ENCODE measurements around the gene MYCBP2. TPM values are rescaled to one million over a fixed set of nuclear protein-coding genes. Genes with fewer than 3 reads are reported as not detected.

The MYCBP2 gene
- total RNA-seq, 4 donors from 2014 or later: 115 to 165 (median 131) TPM

DNA sequence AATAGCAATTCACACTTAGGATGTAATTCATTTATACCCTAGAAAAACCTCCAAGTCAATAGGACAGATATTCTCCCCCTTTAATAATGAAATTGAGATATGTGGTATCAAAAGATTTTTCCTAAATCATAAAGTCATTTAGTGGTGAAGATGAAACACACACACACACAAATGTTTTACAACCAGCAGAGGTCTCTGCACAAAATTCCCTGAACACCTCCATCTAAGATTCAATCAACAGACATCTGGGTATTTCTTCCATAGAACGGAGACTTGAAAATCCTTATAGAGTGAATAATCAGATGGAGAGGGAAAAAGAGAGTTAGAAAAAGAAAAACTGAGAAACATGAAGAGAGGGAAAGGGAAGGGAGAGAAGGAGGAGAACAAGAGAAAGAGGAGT lies 52.8 kb downstream of the MYCBP2 start:
- intact Hi-C loops (cut with DNase I): no loop called here
- peaks cover 2 to 15% of the 10 kb centered on the region in 2 donors for H3K36me3 ChIP-seq

DNA sequence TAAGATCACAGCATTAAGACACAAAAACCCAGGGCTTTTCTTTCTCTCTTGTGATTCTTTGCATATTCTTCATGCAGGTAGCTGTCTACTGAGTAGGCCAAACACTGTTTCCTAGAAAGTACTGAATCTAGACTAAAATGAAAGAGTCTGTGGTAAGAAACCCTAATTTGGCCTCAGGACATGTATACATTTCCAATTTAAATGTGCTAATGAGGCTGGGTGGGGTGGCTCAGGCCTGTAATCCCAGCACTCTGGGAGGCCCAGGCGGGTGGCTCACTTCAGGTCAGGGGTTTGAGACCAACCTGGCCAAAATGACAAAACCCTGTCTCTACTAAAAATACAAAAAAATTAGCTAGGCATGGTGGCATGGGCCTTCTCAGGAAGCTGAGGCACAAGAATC lies 57.8 kb downstream of the MYCBP2 start:
- H3K36me3 ChIP-seq: peaks cover 6 to 15% of the 10 kb centered on the region in 2 donors

More for the DNA sequence above, 52.8 kb downstream of the MYCBP2 start:
- Histone ChIP-seq H3K4me3 (replicated peaks in 1 of 3) (no peak overlapping the region), H3K27ac (no peak overlapping the region), H3K27me3 (no peaks in the 10 kb centered on the region), H3K4me1 (no peaks in the 10 kb centered on the region), H3K9me3 (no peaks in the 10 kb centered on the region)
- WGBS, 2 donors: 94 to 95% methylated on average over 1 of the region's 1 CpG
- TF ChIP-seq, protein P1, sequence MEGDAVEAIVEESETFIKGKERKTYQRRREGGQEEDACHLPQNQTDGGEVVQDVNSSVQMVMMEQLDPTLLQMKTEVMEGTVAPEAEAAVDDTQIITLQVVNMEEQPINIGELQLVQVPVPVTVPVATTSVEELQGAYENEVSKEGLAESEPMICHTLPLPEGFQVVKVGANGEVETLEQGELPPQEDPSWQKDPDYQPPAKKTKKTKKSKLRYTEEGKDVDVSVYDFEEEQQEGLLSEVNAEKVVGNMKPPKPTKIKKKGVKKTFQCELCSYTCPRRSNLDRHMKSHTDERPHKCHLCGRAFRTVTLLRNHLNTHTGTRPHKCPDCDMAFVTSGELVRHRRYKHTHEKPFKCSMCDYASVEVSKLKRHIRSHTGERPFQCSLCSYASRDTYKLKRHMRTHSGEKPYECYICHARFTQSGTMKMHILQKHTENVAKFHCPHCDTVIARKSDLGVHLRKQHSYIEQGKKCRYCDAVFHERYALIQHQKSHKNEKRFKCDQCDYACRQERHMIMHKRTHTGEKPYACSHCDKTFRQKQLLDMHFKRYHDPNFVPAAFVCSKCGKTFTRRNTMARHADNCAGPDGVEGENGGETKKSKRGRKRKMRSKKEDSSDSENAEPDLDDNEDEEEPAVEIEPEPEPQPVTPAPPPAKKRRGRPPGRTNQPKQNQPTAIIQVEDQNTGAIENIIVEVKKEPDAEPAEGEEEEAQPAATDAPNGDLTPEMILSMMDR (IDR thresholded peaks at IDR 0.05): no peak
- TF ChIP-seq POLR2A (IDR thresholded peaks at IDR 0.05): no peak
- DNase-seq: no peak

DNA sequence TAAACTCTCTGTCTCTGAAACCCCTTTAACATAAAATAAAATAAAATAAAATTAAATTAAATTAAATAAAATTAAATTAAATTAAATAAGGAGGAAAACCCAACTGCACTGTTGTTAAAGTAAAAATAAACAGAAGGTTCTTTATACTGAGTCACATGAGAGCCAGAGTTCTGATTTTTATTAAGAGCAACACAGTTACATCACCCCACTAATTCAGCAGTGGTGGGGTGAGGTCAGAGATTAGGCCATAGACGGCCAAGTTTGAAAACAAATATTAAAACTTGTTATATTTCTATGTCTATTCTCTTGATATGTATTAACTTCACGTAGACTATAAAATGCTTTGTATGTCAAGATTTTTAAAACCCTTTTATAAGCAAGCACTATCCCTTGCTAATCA lies 59.5 kb downstream of the MYCBP2 start:
- no peak overlapping the region for H3K4me3 ChIP-seq (replicated peaks in 1 of 3)
- WGBS, 2 donors: 88% methylated on average over 2 of the region's 2 CpGs
- intact Hi-C loops (cut with DNase I): no loop called here
- no peaks in the 10 kb centered on the region for H3K4me1 ChIP-seq
- no peaks in the 10 kb centered on the region for H3K27me3 ChIP-seq
- H3K9me3 ChIP-seq: no peaks in the 10 kb centered on the region
- peaks cover 6 to 7% of the 10 kb centered on the region in 2 donors for H3K36me3 ChIP-seq
- no peak for TF ChIP-seq POLR2A (IDR thresholded peaks at IDR 0.05)
- TF ChIP-seq, protein P1 (IDR thresholded peaks at IDR 0.05): no peak
- DNase-seq: no peak
- H3K27ac ChIP-seq: no peak overlapping the region

More for the DNA sequence above, 57.8 kb downstream of the MYCBP2 start:
- H3K27ac ChIP-seq: no peak overlapping the region
- intact Hi-C loops (cut with DNase I): no loop called here
- H3K27me3 ChIP-seq: no peaks in the 10 kb centered on the region
- no peak for DNase-seq
- no peak overlapping the region for H3K4me3 ChIP-seq (replicated peaks in 1 of 3)
- TF ChIP-seq, protein P1 (IDR thresholded peaks at IDR 0.05): no peak
- no peak for TF ChIP-seq POLR2A (IDR thresholded peaks at IDR 0.05)
- H3K9me3 ChIP-seq: no peaks in the 10 kb centered on the region
- 100% methylated on average over 1 of the region's 1 CpG for WGBS, 2 donors
- H3K4me1 ChIP-seq: no peaks in the 10 kb centered on the region

DNA sequence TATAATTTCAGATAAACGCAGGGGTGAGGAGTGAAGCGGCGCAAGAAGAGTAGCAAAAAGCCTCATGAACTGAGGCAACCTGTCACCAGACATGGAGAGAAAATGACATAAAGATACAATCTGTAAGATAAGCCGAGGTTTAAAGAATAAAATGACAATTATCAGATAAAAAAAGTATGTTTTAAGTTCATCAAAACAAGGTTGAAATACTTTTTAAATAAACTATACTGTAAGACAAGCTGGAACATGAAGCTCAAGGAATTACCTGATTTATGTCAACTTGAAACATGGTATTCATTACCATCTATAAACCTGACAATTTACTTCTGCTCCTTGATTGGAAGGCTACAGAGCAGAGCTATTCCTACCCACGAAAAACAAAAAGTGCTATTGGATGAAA lies 61.6 kb downstream of the MYCBP2 start:
- Histone ChIP-seq H3K4me3 (replicated peaks in 1 of 3) (no peak overlapping the region), H3K27ac (no peak overlapping the region), H3K27me3 (no peaks in the 10 kb centered on the region), H3K4me1 (no peaks in the 10 kb centered on the region), H3K36me3 (peaks cover 4 to 9% of the 10 kb centered on the region in 2 donors), H3K9me3 (no peaks in the 10 kb centered on the region)
- DNase-seq: no peak
- TF ChIP-seq, protein P1 (IDR thresholded peaks at IDR 0.05): no peak
- TF ChIP-seq POLR2A (IDR thresholded peaks at IDR 0.05): no peak
- intact Hi-C loops (cut with DNase I): no loop called here
- WGBS, 2 donors: 91 to 93% methylated on average over 5 of the region's 5 CpGs

DNA sequence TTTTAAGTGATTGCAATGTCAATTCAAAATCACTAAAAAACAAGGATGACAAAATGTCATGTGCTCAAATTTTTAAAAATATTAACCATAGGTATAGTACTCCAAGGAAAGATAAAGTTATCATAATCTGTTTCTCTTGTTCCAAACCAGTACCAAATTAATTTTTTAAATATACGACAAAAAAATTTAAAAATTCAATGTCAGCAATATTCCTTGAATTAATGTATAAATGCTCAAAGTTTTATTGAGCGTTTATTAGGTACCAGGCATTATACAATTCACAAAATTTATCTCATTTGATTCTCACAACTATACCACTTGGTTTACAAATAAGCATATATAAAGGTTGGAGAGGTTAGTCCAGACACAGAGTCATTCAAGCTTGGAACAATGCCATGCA lies 64.7 kb downstream of the MYCBP2 start:
- Histone ChIP-seq H3K36me3 (peaks cover 7 to 19% of the 10 kb centered on the region in 2 donors), H3K27ac (no peak overlapping the region), H3K9me3 (no peaks in the 10 kb centered on the region), H3K4me1 (no peaks in the 10 kb centered on the region), H3K27me3 (no peaks in the 10 kb centered on the region), H3K4me3 (replicated peaks in 1 of 3) (no peak overlapping the region)
- no peak for DNase-seq
- WGBS, 2 donors: 96 to 98% methylated on average over 2 of the region's 2 CpGs
- TF ChIP-seq POLR2A (IDR thresholded peaks at IDR 0.05): no peak
- TF ChIP-seq, protein P1 (IDR thresholded peaks at IDR 0.05): no peak
- intact Hi-C loops (cut with DNase I): no loop called here
